Neural cell (in vitro differentiated cells): ENCODE results near the gene PRKAG2. TPM values are rescaled to one million over a fixed set of nuclear protein-coding genes. Genes with fewer than 3 reads are reported as not detected.

Experiments
- H2AFZ ChIP-seq: fragments of 200-600, 300-800 bp; sonication (generic), shearing (Covaris generic); 2 replicates; pipeline ENCODE4 v1.6.0; 2014; ENCODE audit warnings: low read depth, mild to moderate bottlenecking, antibody characterized with exemption, low read length, moderate library complexity
- H3F3A ChIP-seq: fragments of 200-600 bp; shearing (Covaris generic); 2 replicates; pipeline ENCODE4 v1.6.1; 2016; ENCODE audit warnings: mild to moderate bottlenecking, moderate library complexity, mixed read lengths, antibody characterized with exemption, low read length; ENCODE audit not compliant: insufficient read depth, poor library complexity, severe bottlenecking
- H3K27ac ChIP-seq: fragments of 200-600, 300-800 bp; sonication (generic), shearing (Covaris generic); 2 replicates; pipeline ENCODE4 v1.5.1; 2014; ENCODE audit warnings: mild to moderate bottlenecking, low read length, moderate library complexity
- H3K27me3 ChIP-seq: fragments of 300-800, 200-600 bp; sonication (generic), shearing (Covaris generic); 2 replicates; pipeline ENCODE4 v1.6.0; 2014; ENCODE audit warnings: mild to moderate bottlenecking, low read depth, low read length, moderate library complexity; ENCODE audit not compliant: insufficient read depth
- H3K36me3 ChIP-seq: fragments of 300-800, 200-600 bp; sonication (generic), shearing (Covaris generic); 2 replicates; pipeline ENCODE4 v1.5.1; 2014; ENCODE audit warnings: mild to moderate bottlenecking, antibody characterized with exemption, low read length, moderate library complexity; ENCODE audit not compliant: insufficient read depth
- H3K4me2 ChIP-seq: fragments of 300-800, 200-600 bp; sonication (generic), shearing (Covaris generic); 2 replicates; pipeline ENCODE4 v1.6.0; 2014; ENCODE audit warnings: mild to moderate bottlenecking, low read length
- H3K4me3 ChIP-seq: fragments of 300-800, 200-600 bp; sonication (generic), shearing (Covaris generic); 2 replicates; pipeline ENCODE4 v1.5.1; 2014; ENCODE audit warnings: mild to moderate bottlenecking, low read length, moderate library complexity
- H3K79me2 ChIP-seq: fragments of 200-600 bp; shearing (Covaris generic); replicated peaks from 2 replicates; pipeline ENCODE4 v1.6.0; 2014; ENCODE audit warnings: mild to moderate bottlenecking, low read length, moderate library complexity; ENCODE audit not compliant: insufficient read depth
- H3K9ac ChIP-seq: fragments of 300-800, 200-600 bp; sonication (generic), shearing (Covaris generic); 2 replicates; pipeline ENCODE4 v1.6.1; 2016; ENCODE audit warnings: mild to moderate bottlenecking, low read length, mixed read lengths
- H3K9me2 ChIP-seq: fragments of 200-600 bp; shearing (Covaris generic); 2 replicates; pipeline ENCODE4 v1.6.1; 2016; ENCODE audit warnings: mild to moderate bottlenecking, low read length, mixed read lengths; ENCODE audit not compliant: insufficient read depth
- H3K9me3 ChIP-seq: fragments of 200-600, 300-800 bp; sonication (generic), shearing (Covaris generic); 2 replicates; pipeline ENCODE4 v1.6.1; 2016; ENCODE audit warnings: mild to moderate bottlenecking, mixed run types, low read length, moderate library complexity, mixed read lengths
- H4K20me1 ChIP-seq: fragments of 200-600 bp; shearing (Covaris generic); 2 replicates; pipeline ENCODE4 v1.6.1; 2016; ENCODE audit warnings: mild to moderate bottlenecking, mixed run types; ENCODE audit not compliant: insufficient read depth
- CTCF ChIP-seq: fragments of 450-650 bp; IDR thresholded peaks from 2 replicates; pipeline ENCODE4 v1.5.1; 2014; ENCODE audit warnings: antibody characterized with exemption, mild to moderate bottlenecking, moderate library complexity; ENCODE audit not compliant: poor library complexity, severe bottlenecking
- EP300 ChIP-seq: fragments of 450-650 bp; conservative IDR thresholded peaks from 2 replicates; pipeline ENCODE4 v1.6.1; 2014; ENCODE audit warnings: antibody characterized with exemption, mild to moderate bottlenecking, moderate library complexity; ENCODE audit not compliant: poor library complexity, severe bottlenecking
- EZH2 ChIP-seq: fragments of 200-600, 300-800 bp; shearing (Covaris generic), sonication (generic); IDR thresholded peaks from 2 replicates; pipeline ENCODE4 v1.6.1; 2014; ENCODE audit warnings: antibody characterized with exemption, low read length, borderline replicate concordance, mild to moderate bottlenecking; ENCODE audit not compliant: insufficient read depth, poor library complexity, severe bottlenecking
- MXI1 ChIP-seq: fragments of 450-650 bp; conservative IDR thresholded peaks from 2 replicates; pipeline ENCODE4 v1.6.1; 2014; ENCODE audit warnings: antibody characterized with exemption, mild to moderate bottlenecking; ENCODE audit not compliant: poor library complexity, severe bottlenecking
- POLR2AphosphoS5 ChIP-seq: IDR thresholded peaks from 2 replicates; pipeline ENCODE4 v1.6.1; 2012
- RAD21 ChIP-seq: fragments of 450-650 bp; conservative IDR thresholded peaks from 2 replicates; pipeline ENCODE4 v1.6.1; 2014; ENCODE audit warnings: antibody characterized with exemption, mild to moderate bottlenecking, moderate library complexity
- REST ChIP-seq: IDR thresholded peaks from 2 replicates; pipeline ENCODE4 v1.6.1; 2012; ENCODE audit warnings: borderline replicate concordance
- SMC3 ChIP-seq: fragments of 450-650 bp; conservative IDR thresholded peaks from 2 replicates; pipeline ENCODE4 v1.6.1; 2014; ENCODE audit warnings: antibody characterized with exemption, mild to moderate bottlenecking, moderate library complexity; ENCODE audit not compliant: poor library complexity
- TAF1 ChIP-seq: IDR thresholded peaks from 2 replicates; pipeline ENCODE4 v1.6.1; 2012; ENCODE audit warnings: low read depth
- polyA plus RNA-seq: library from polyadenylated mRNA; depleted of rRNA; stranded (reverse); fragments of >200 nt; gene quantifications from 2 replicates; pipeline ENCODE4 v1.2.3, GENCODE V29; 2014

The PRKAG2 gene
- polyA plus RNA-seq, 1 donor from 2014 or later = 22.9 TPM

DNA sequence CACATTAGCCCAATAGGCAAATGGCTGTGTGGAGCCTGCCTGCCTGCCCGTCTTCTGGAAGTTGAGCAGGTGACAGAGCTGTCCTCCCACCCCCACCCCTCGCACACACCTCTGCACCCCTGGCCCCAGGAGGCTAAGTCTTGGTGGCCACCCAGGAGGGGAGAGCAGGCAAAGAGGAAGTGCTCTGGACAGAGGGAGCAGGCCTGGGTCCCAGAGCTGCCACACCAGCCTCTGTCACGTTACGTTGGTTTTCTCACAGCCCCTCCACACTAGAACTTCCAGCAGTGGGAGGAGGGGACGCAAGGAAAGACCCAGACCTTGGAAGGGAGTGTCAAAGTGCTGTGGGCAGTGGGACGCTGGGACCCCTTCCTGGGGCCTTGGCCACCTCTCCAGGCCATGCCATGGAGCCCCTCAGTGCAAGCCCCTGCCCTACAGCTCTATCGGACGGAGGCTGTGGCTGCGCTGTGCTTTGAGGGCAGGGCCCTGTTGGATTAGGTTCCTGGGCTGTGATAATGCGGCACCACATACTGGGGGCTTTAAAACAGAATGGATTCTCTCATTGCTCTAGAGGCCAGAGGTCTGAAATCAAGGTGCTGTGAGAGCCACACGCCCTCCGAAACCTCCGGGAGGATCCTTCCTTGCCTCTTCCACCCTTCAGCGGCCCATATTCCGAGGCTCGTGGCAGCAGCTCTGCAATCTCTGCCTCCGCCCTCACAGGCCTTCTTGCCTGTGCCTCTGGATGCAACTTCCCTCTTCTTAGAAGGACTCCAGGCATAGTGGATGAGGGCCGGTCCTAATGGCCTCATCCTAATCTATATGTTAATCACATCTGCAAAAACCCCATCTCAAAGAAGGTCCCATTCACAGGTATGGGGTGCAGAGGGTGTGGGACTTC lies 9.9 kb downstream of the PRKAG2 start:
- Histone ChIP-seq H3K27me3 (no peaks in the 10 kb centered on the region), H3K4me2 (no peak overlapping the region), H2AFZ (no peak overlapping the region), H3K4me3 (no peak overlapping the region), H3K27ac (no peak overlapping the region), H3K36me3 (no peaks in the 10 kb centered on the region), H3K9me3 (no peaks in the 10 kb centered on the region), H3K79me2 (no peaks in the 10 kb centered on the region), H4K20me1 (no peaks in the 10 kb centered on the region), H3K9ac (no peak overlapping the region), H3F3A (no peaks in the 10 kb centered on the region), H3K9me2 (no peaks in the 10 kb centered on the region)
- TF ChIP-seq MXI1 (no peak), TAF1 (no peak), CTCF (no peak)

DNA sequence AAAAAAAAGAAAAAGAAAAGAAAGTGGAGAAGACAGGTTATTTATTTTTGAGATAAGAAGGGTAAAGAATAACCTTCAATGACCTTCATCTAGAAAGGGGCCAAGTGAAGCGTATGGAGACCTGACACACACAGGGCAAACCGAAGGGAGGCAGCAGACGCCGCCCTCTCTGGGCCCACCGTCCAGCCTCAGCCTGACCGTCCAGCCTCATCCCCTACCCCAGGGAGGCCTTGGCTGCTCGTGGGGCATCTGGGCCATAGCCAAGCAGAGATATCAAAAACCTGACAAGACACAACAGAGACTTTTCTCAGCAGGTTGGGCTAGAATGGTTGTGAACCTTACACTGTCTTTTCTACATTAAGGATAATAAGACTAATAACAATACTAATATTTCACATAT lies 10.9 kb downstream of the PRKAG2 start:
- H3K9me2 ChIP-seq = no peaks in the 10 kb centered on the region
- H3K27me3 ChIP-seq = no peaks in the 10 kb centered on the region
- no peak overlapping the region for H3K4me2 ChIP-seq
- no peak overlapping the region for H3K27ac ChIP-seq
- TF ChIP-seq CTCF (no peak), SMC3 (no peak), MXI1 (no peak), EP300 (no peak), RAD21 (no peak), EZH2 (no peak), TAF1 (no peak), REST (no peak), POLR2AphosphoS5 (no peak)
- no peaks in the 10 kb centered on the region for H3F3A ChIP-seq
- H3K79me2 ChIP-seq = no peaks in the 10 kb centered on the region
- H3K36me3 ChIP-seq = no peaks in the 10 kb centered on the region
- H3K9ac ChIP-seq = no peak overlapping the region
- H3K4me3 ChIP-seq = no peak overlapping the region
- no peaks in the 10 kb centered on the region for H3K9me3 ChIP-seq
- H2AFZ ChIP-seq = no peak overlapping the region
- no peaks in the 10 kb centered on the region for H4K20me1 ChIP-seq
